DLD1 (cell line): ENCODE results near the gene JAZF1.
"Not testable (repeated sequence)": the region's sequence is repeated elsewhere in the genome, so short reads cannot be mapped to it uniquely, and the experiment has no call there.

ENCODE experiments used
- in situ Hi-C: cut with HindIII; loops from 2 replicates; pipeline ENCODE4 v1.10.0; 2017; ENCODE audit warnings: low sequenced_read_pairs

JAZF1 gene

GRCh38 chr7:27900006-27900405 is 280.6 kb downstream of the JAZF1 start:
- in situ Hi-C loops = loop anchor here (25.0 kb wide), 1 partner anchor 688 kb away; the partner anchor contains the start of gene HOXA13

GRCh38 chr7:27899601-27900000 is 281.0 kb downstream of the JAZF1 start:
- in situ Hi-C loops = no loop called here

- in situ Hi-C loops = no loop called here
Measured at GRCh38 chr7:27897441-27897847, 283.2 kb downstream of the JAZF1 start.

- in situ Hi-C loops = no loop called here
Measured at GRCh38 chr7:27897001-27897400, 283.6 kb downstream of the JAZF1 start.

GRCh38 chr7:27895551-27895950 is 285.0 kb downstream of the JAZF1 start:
- in situ Hi-C loops = no loop called here

GRCh38 chr7:27890205-27890849 is 290.3 kb downstream of the JAZF1 start:
- in situ Hi-C loops = no loop called here

GRCh38 chr7:27889800-27890199 is 290.8 kb downstream of the JAZF1 start:
- in situ Hi-C loops = no loop called here

GRCh38 chr7:27888736-27889135 is 291.9 kb downstream of the JAZF1 start:
- in situ Hi-C loops = no loop called here

- in situ Hi-C loops = not testable (repeated sequence)
Measured at GRCh38 chr7:27886710-27887109, 293.9 kb downstream of the JAZF1 start.

GRCh38 chr7:27885652-27886051 is 294.9 kb downstream of the JAZF1 start:
- in situ Hi-C loops = no loop called here

- in situ Hi-C loops = no loop called here
Measured at GRCh38 chr7:27883696-27884095, 296.9 kb downstream of the JAZF1 start.

GRCh38 chr7:27876756-27877155 is 303.8 kb downstream of the JAZF1 start:
- in situ Hi-C loops = no loop called here

GRCh38 chr7:27875832-27876231 is 304.8 kb downstream of the JAZF1 start:
- in situ Hi-C loops = no loop called here

GRCh38 chr7:27875061-27875460 is 305.5 kb downstream of the JAZF1 start:
- in situ Hi-C loops = no loop called here

GRCh38 chr7:27873981-27874957 is 306.3 kb downstream of the JAZF1 start:
- in situ Hi-C loops = no loop called here

- in situ Hi-C loops = no loop called here
Measured at GRCh38 chr7:27872356-27873275, 308.0 kb downstream of the JAZF1 start.

- in situ Hi-C loops = no loop called here
Measured at GRCh38 chr7:27871866-27872265, 308.7 kb downstream of the JAZF1 start.

- in situ Hi-C loops = no loop called here
Measured at GRCh38 chr7:27871086-27871485, 309.5 kb downstream of the JAZF1 start.

- in situ Hi-C loops = no loop called here
Measured at GRCh38 chr7:27870595-27870994, 310.0 kb downstream of the JAZF1 start.

GRCh38 chr7:27869056-27869455 is 311.5 kb downstream of the JAZF1 start:
- in situ Hi-C loops = no loop called here

- in situ Hi-C loops = no loop called here
Measured at GRCh38 chr7:27868131-27868550, 312.5 kb downstream of the JAZF1 start.
